HG03025 (cell line): ENCODE results near the gene SLC4A5.
"Not testable (repeated sequence)": the region's sequence is repeated elsewhere in the genome, so short reads cannot be mapped to it uniquely, and the experiment has no call there.

Source experiments
- ATAC-seq: cut with Tn5 transposase; IDR thresholded peaks from one replicate; pipeline ENCODE4 v1.9.1; 2021; ENCODE audit warnings: mild to moderate bottlenecking, moderate library complexity; ENCODE audit not compliant: unreplicated experiment, low FRiP score

SLC4A5 gene

GRCh38 chr2:74242354-74243071 lies 100.7 kb downstream of the SLC4A5 start:
- ATAC-seq: no peak

DNA sequence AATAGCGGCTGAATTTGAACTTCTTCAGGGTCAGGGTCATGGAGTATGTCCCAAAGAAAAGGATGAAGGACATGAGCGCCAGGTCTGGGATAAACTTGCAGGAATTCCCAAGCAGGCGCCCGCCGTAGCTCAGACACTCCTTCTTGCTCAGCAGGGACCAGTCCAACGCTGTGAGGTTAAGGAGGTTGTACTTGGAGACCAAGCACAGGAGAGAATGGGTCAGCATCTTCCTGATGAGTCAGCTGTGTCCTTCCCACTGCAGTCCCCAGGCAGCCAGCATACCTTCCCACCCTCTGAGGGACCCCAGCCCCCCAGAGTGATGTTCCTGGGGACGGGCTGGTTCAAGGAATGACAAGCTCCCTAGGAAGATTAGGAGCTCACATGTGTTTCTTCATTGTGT lies 103.9 kb downstream of the SLC4A5 start:
- no peak for ATAC-seq

GRCh38 chr2:74238879-74239278 lies 104.3 kb downstream of the SLC4A5 start:
- ATAC-seq: no peak

GRCh38 chr2:74235041-74235440 lies 108.2 kb downstream of the SLC4A5 start:
- ATAC-seq: no peak

- no peak for ATAC-seq
These were observed 109.6 kb downstream of the SLC4A5 start for GRCh38 chr2:74233648-74234047.

- no peak for ATAC-seq
These were observed 110.8 kb downstream of the SLC4A5 start for GRCh38 chr2:74232426-74232825.

GRCh38 chr2:74229865-74230264 lies 113.4 kb downstream of the SLC4A5 start:
- ATAC-seq: not testable (repeated sequence)

DNA sequence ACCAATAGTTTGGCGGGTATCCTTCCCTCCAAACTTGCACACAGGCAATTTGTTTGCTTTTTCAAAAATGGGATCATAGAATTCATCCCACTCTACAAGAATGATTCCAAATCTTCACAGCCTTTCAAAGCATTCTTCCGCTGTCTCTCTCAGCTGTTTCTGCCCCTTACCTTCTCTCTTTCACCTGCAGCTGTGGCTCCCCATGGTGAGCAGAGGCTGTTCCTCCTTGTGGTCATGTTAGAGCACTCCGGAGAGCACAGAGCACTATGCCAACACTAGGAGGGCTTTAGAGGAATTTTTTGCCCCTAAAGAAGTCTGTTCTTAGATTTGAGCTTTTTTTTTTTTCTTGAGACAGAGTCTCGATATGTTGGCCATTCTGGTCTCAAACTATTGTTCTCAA lies 114.4 kb downstream of the SLC4A5 start:
- ATAC-seq: no peak

DNA sequence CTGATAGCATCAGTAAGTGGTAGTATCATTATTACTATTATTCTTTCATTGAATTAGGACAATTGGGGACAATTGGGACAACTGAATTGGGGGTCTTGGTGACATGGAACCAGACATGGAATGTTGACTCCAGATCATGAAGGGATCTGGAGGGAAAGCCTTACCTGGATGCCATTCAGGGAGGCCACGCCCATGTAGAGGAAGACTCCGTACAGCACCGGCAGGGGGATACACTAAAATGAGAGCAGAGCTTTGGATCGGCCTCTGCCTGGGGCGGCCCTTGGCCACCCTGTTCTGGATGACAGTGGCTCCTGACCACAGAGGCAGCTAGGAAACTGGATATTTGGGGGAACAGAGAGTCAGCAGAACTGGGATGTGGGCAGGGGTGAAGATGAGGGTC lies 115.6 kb downstream of the SLC4A5 start:
- ATAC-seq: no peak

DNA sequence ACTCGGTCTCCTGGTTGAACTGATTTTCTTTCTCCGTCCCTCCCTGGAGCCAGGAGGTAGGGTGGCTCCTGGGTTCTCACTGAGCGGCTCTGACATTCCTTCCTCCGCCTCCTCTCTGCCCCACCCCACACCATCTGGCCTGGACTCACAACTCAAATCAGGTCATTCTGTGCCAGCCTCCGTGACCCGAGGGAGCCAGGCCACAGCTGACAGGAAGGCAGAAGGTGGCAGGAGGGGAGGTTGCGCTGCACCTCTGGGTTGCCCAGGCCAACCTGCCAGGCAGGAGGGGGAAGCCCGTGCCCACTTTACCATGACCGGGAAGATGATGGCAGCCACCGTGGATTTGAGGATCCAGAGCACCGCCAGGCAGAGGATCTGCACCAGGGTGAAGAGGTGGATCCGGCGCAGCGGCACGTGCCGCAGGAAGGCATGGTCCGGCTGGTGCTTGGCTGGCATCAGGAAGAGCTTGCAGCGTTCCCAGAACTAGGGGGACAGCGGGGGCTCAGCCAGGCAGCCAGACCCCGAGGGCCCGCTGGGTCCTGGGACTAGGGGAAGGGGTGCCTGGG lies 116.5 kb downstream of the SLC4A5 start:
- ATAC-seq: no peak

GRCh38 chr2:74225698-74226459 lies 117.3 kb downstream of the SLC4A5 start:
- no peak for ATAC-seq

DNA sequence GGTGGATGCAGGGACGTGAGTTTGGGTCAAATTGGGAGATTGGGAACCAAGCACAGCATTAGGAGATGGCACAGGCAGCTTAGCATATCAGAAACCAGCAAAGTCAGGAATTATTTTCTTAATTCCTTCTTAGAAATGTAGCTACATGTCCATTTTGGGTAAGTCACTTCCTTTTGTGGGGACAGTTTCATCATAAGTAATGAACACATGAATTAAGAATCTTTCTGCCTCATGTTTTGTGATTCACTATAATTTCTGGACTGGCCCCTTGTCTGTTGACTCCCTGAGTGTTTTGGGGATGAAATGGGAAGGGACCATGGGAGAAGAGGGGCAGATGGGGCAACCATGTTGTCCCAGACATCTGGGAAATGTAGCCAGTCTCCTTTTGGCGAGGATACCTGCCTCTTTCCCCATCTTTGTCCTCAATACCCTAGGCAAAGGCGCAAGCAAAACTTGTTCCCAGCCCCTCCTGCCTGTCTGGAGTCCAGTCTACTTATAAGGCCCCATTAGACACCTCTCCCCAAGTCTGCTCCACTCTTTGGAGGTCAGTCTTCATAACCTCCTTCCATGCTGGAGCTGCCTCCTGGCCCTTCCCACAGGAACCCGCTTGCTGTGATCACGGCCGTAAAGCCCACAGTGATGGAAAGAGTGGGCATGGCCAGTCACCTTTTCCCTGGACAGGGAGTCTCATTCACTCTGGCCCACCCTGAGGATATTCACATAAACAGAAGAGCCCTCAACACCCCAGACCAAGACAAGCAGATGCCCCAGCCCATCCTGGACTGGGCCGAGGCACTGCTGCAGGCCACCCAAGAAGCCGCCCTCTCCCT lies 119.1 kb downstream of the SLC4A5 start:
- ATAC-seq: no peak

GRCh38 chr2:74222300-74222650 lies 120.9 kb downstream of the SLC4A5 start:
- ATAC-seq: no peak

DNA sequence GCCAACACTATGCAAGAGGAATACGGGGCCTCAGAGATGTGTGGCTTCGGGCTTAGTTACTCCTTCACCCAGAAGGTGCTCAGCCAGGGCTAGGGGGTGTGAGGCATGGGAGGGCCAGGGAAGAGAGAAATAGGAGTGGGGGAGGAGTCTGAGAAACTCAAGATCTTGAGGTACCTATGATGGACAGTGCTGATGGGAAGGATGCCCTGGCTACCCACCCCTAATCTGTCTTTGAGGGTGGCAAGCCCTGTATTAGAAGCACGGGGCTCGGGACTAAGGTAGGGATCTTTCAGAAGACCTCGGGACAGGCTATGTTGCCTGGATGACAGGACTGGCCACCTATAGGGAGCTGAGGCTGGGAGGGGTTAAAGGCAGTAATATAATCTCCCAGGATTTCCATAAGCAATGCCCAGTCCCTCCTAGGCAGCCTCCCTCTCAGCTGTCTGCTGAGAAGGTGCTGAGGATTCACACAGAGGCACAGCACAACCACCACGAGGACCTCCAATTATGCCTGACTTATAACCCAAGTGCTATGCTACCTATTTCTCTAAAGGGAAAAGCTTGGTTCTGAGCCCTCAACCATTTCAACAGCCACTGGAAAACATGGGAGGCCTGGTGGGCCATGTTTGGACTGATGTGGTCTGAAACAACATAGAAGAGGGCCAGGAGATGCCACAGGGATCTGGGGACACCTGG lies 121.5 kb downstream of the SLC4A5 start:
- no peak for ATAC-seq

DNA sequence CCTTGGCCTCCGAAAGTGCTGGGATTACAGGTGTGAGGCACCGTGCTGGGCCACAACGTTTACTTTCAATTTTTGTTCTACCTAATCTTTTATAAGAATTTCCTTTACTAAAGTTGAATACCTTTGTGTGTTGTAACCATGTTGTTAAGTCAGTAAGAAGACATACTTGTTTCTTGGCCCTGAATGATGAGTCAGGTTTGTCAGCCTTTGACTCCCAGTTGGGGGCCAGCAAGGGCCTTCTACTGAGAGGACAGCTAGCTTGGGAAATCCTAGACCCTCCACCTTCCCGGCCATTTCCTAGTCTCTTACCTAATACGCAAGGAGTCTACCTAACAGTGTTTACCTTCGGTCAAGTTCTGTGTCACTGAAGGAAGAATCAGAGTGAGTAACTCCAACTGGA lies 122.1 kb downstream of the SLC4A5 start:
- ATAC-seq: no peak

DNA sequence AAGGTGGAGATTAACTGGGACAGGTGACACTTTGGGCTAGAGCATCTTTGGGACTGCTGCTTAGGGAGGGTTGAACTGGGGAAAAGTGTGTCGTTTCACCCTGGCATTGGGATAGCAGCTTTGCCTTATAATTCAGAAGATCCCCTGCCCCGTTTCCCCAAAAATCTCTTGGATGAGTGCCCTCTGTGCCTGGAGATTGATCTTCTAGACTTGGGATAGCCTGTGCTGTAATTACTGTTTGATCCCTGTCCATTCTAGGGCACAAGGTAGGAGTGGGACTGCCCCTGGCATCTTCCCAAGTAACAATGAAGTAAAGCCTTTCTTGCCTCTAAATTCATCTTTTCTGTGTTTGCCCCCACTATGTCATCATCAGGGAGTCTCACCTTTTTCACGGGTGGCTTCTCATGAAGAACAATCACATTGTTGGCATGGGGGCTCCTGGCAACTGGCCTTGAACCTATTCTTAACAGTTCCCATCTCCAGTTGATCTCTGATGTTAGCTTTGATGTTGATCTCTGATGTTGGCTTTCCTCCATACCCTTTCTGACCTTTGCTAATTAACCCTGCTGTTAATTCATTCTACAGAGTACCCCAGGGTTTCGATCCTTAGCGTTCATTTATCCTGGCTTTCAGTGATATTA lies 123.2 kb downstream of the SLC4A5 start:
- ATAC-seq: no peak

DNA sequence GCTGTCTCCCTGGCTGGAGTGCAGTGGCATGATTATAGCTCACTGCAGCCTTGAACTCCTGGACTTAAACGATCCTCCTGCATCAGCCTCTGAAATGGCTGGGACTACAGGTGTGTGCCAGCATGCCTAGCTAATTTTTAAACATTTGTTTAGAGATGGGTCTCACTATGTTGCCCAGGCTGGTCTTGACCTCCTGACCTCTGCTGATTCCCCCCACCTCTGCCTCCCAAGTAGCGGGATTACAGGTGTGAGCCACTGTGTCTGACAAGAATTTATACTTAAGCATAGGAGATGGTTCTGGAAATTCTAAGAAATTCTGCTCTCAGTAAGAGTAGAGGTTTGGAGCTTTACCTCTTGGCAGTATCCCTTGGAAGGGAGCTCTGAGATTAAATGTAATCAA lies 126.6 kb downstream of the SLC4A5 start:
- no peak for ATAC-seq

DNA sequence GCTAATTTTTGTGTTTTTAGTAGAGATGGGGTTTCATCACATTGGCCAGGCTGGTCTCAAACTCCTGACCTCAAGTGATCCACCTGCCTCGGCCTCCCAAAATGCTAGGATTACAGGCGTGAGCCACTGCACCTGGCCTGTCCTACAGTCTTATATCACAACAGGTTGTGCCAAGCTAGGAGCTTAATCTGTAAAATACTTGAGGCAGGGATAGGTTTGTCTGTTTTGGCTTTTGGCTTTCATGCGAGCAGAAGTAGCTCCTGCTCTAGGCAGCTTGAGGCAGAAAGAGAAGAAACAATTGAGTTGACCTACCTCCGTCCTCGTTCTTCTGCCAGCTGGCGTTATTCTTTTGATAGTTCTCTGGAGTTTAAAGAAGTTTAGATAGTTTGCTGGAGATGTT lies 127.4 kb downstream of the SLC4A5 start:
- not testable (repeated sequence) for ATAC-seq

GRCh38 chr2:74212702-74213410 lies 130.4 kb downstream of the SLC4A5 start:
- no peak for ATAC-seq
